Glutamatergic neuron (in vitro differentiated cells): ENCODE data around the gene NR2F1-AS1. TPM values are rescaled to one million over a fixed set of nuclear protein-coding genes. Genes with fewer than 3 reads are reported as not detected.

Experiments
- DNase-seq: peaks from one replicate; pipeline ENCODE4 v3.0.0; 2022
- H3K27ac Mint-ChIP-seq: one replicate; pipeline ENCODE4 v1.8.0; 2020; ENCODE audit warnings: mild to moderate bottlenecking, mixed read lengths, inconsistent platforms; ENCODE audit not compliant: unreplicated experiment
- H3K27me3 Mint-ChIP-seq: one replicate; pipeline ENCODE4 v1.8.0; 2020; ENCODE audit warnings: mild to moderate bottlenecking, moderate library complexity, mixed read lengths, inconsistent platforms; ENCODE audit not compliant: unreplicated experiment
- H3K36me3 Mint-ChIP-seq: one replicate; pipeline ENCODE4 v1.8.0; 2020; ENCODE audit warnings: mild to moderate bottlenecking, mixed read lengths, inconsistent platforms; ENCODE audit not compliant: unreplicated experiment
- H3K4me1 Mint-ChIP-seq: one replicate; pipeline ENCODE4 v1.8.0; 2020; ENCODE audit warnings: mild to moderate bottlenecking, low read depth, mixed read lengths, inconsistent platforms; ENCODE audit not compliant: unreplicated experiment
- H3K4me3 Mint-ChIP-seq: one replicate; pipeline ENCODE4 v1.8.0; 2020; ENCODE audit warnings: mild to moderate bottlenecking, mixed read lengths, inconsistent platforms; ENCODE audit not compliant: unreplicated experiment
- H3K9me3 Mint-ChIP-seq: one replicate; pipeline ENCODE4 v1.8.0; 2020; ENCODE audit warnings: mild to moderate bottlenecking, moderate library complexity, mixed read lengths, inconsistent platforms; ENCODE audit not compliant: unreplicated experiment
- CTCF ChIP-seq: fragments of 200-600 bp; sonication (generic); IDR thresholded peaks from one replicate; pipeline ENCODE4 v1.5.0; 2021; ENCODE audit not compliant: partially characterized antibody, unreplicated experiment
- total RNA-seq: library from RNA; stranded (reverse); fragmentation: NEBNext Ultra II Directional; extraction: Animal tissue kit (Norgen Biotek cat#: 25700); gene quantifications from one replicate; pipeline ENCODE4 v1.2.1, GENCODE V29; 2021; ENCODE audit not compliant: unreplicated experiment

Gene NR2F1-AS1
- total RNA-seq, 1 donor from 2014 or later, result 0.39 TPM

GRCh38 chr5:93406971-93407401 lies 174.0 kb downstream of the NR2F1-AS1 start:
- Mint-ChIP-seq H3K9me3 (peaks cover 1% of the 10 kb centered on the region), H3K27me3 (no peaks in the 10 kb centered on the region), H3K4me3 (no peak overlapping the region), H3K36me3 (no peaks in the 10 kb centered on the region), H3K4me1 (peaks cover 16% of the 10 kb centered on the region), H3K27ac (no peak overlapping the region)
- DNase-seq, result no peak
- no peak for TF ChIP-seq CTCF

GRCh38 chr5:93404246-93404645 lies 176.8 kb downstream of the NR2F1-AS1 start:
- H3K9me3 Mint-ChIP-seq, result peaks cover 1% of the 10 kb centered on the region
- no peaks in the 10 kb centered on the region for H3K36me3 Mint-ChIP-seq
- DNase-seq, result no peak
- H3K4me1 Mint-ChIP-seq, result peaks cover 25% of the 10 kb centered on the region
- no peak for TF ChIP-seq CTCF
- no peak overlapping the region for H3K27ac Mint-ChIP-seq
- no peak overlapping the region for H3K4me3 Mint-ChIP-seq
- H3K27me3 Mint-ChIP-seq, result no peaks in the 10 kb centered on the region

GRCh38 chr5:93403141-93403928 lies 177.7 kb downstream of the NR2F1-AS1 start:
- DNase-seq, result no peak
- no peak overlapping the region for H3K4me3 Mint-ChIP-seq
- H3K36me3 Mint-ChIP-seq, result no peaks in the 10 kb centered on the region
- H3K4me1 Mint-ChIP-seq, result peaks cover 17% of the 10 kb centered on the region
- no peak for TF ChIP-seq CTCF
- no peaks in the 10 kb centered on the region for H3K27me3 Mint-ChIP-seq
- H3K9me3 Mint-ChIP-seq, result peaks cover 1% of the 10 kb centered on the region
- no peak overlapping the region for H3K27ac Mint-ChIP-seq

GRCh38 chr5:93402451-93402850 lies 178.6 kb downstream of the NR2F1-AS1 start:
- TF ChIP-seq CTCF, result no peak
- Mint-ChIP-seq H3K36me3 (no peaks in the 10 kb centered on the region), H3K27ac (no peak overlapping the region), H3K9me3 (no peaks in the 10 kb centered on the region), H3K27me3 (no peaks in the 10 kb centered on the region), H3K4me1 (peaks cover 8% of the 10 kb centered on the region), H3K4me3 (no peak overlapping the region)
- no peak for DNase-seq

GRCh38 chr5:93401634-93402213 lies 179.3 kb downstream of the NR2F1-AS1 start:
- no peaks in the 10 kb centered on the region for H3K9me3 Mint-ChIP-seq
- no peaks in the 10 kb centered on the region for H3K27me3 Mint-ChIP-seq
- no peak for TF ChIP-seq CTCF
- H3K4me3 Mint-ChIP-seq, result no peak overlapping the region
- peaks cover 8% of the 10 kb centered on the region for H3K4me1 Mint-ChIP-seq
- no peak for DNase-seq
- H3K27ac Mint-ChIP-seq, result no peak overlapping the region
- H3K36me3 Mint-ChIP-seq, result no peaks in the 10 kb centered on the region
